ENCODE measurements around the gene QARS1. TPM values are rescaled to one million over a fixed set of nuclear protein-coding genes. Genes with fewer than 3 reads are reported as not detected.

Gene QARS1
- total and polyA plus RNA-seq, 2 of the 13 experiments (the other 11 are each of a cell fraction or from before 2014, with no cell fraction given): 307 to 327 TPM

- TF ChIP-seq IRF9 (CRISPR knock-in tag; IDR thresholded peaks at IDR 0.05; ENCODE audit: borderline replicate concordance): peak; percentile 65; the same call in 1 of the 2 replicates
- peak; percentile 93 for TF ChIP-seq ZFX (CRISPR knock-in tag; IDR thresholded peaks at IDR 0.05; ENCODE audit: low read depth)
- TF ChIP-seq NKX3-1 (CRISPR knock-in tag; IDR thresholded peaks at IDR 0.05): 0 out of 2 replicates have a peak, but pooled peaks have one; percentile 68
- TF ChIP-seq ZKSCAN5 (CRISPR knock-in tag; IDR thresholded peaks at IDR 0.05): 0 out of 2 replicates have a peak, but pooled peaks have one; percentile 65
- TF ChIP-seq NFATC3 (CRISPR knock-in tag; IDR thresholded peaks at IDR 0.05): no peak
- 0 out of 2 replicates have a peak, but pooled peaks have one; percentile 30 for TF ChIP-seq CERS6 (CRISPR knock-in tag; IDR thresholded peaks at IDR 0.05)
- TF ChIP-seq AHDC1 (CRISPR knock-in tag; IDR thresholded peaks at IDR 0.05; ENCODE audit: borderline replicate concordance): no peak
- no peak for TF ChIP-seq ARNTL (CRISPR knock-in tag; IDR thresholded peaks at IDR 0.05)
- no peak for TF ChIP-seq ZNF800 (CRISPR knock-in tag; IDR thresholded peaks at IDR 0.05)
- no peak for TF ChIP-seq MLXIP (CRISPR knock-in tag; IDR thresholded peaks at IDR 0.05; ENCODE audit: borderline replicate concordance)
- no peak for TF ChIP-seq MAF1 (CRISPR knock-in tag; IDR thresholded peaks at IDR 0.05; ENCODE audit: borderline replicate concordance)
- peak; percentile 81 for TF ChIP-seq GATAD2A (CRISPR knock-in tag; IDR thresholded peaks at IDR 0.05)
- TF ChIP-seq PPARG (CRISPR knock-in tag; conservative IDR thresholded peaks at IDR 0.05): 0 out of 2 replicates have a peak, but pooled peaks have one; percentile 33
- peak; percentile 72 for TF ChIP-seq AGO1 (IDR thresholded peaks at IDR 0.05; ENCODE audit: low read depth, low read length, poor library complexity, severe bottlenecking)
- TF ChIP-seq ZFP1 (CRISPR knock-in tag; IDR thresholded peaks at IDR 0.05): 0 out of 2 replicates have a peak, but pooled peaks have one; percentile 50
Observed at GRCh38 chr3:49120438-49121131, 16.0 kb upstream of the QARS1 start, which contains the start of gene USP19 (continued).
